Activated CD8-positive, alpha-beta memory T cell treated with anti-CD3 and anti-CD28 coated beads, Interleukin-2, amount 50 U/mL, for 48 hours (primary cell): Measurements from ENCODE around the gene TBXAS1.
A peak's percentile ranks its signal among the peaks of the same experiment; 100 is the strongest.
"Not testable (repeated sequence)": the region's sequence is repeated elsewhere in the genome, so short reads cannot be mapped to it uniquely, and the experiment has no call there.

Experiments used
- DNase-seq: peaks from one replicate; pipeline ENCODE4 v3.0.0-alpha.2; 2020

TBXAS1 gene

DNA sequence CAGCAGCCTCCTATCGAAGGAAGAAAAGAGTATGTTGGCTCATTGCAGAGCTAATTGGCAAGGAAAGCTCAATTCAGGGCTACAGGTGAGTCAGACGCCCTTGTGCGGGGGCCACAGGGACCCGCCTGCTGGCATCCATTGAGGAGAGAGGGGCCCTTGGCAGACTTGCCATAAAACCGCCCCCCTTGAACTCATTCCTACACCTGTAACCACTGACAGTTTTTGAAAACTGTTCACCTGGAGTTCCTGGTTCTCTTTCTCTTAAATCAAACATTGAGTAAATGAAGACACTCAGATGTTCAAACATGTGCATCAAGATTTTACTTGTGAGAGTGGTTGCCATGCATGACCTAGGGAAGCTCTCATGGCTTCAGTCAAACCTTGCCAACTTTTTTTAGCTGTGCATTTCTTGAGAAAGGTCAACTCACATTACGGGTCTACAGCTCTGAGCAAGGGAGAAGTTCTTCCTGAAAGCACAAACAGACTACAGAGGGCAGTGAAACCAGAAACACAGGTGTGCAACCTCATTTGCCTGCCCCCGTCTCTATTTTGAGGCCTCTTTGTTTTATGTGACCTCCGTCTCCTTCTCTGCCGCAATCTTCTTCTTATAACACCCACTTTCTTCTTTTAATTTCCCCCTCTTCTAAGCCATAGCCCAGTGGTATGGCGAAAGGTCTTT, 87.8 kb downstream of the TBXAS1 start:
- peak; percentile 63 for DNase-seq

DNA sequence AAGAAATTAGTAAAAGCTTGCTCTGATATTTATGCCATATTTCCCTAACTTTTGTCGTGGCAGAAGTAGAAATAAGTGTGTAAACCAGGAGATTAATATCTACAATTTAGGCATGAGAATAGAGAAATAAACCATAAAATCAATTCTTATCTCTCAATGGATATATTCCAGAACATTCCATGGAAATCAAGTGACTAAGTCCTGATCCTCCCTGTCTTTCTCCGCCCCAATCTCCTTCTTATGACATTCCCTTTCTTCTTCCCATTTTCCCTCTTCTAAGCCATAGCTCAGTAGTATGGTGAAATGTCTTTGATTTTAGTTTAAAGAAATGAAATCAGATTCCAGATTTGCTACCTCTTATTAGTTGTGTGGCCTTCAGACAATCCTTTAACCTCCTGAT, 88.8 kb downstream of the TBXAS1 start:
- DNase-seq, result no peak

DNA sequence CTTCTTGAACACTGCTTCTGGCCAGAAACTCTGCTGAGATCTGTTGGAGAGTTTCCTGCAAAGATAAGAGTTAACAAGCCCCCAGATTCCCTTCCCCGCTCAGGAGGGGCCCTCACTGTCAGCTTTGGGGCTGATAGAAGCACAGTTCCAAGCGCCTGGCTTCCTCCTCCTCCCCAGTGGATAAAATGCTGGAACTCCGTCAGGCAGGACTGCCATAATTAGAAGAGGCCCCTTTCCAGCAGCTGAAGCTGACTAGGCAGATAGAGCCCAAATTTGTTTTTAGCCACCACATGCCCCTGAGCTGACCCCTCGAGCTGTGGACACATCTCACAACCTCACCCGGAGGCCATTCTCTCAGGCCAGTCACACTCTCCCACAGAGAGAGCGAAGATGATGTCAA, 89.4 kb downstream of the TBXAS1 start:
- DNase-seq, result no peak

DNA sequence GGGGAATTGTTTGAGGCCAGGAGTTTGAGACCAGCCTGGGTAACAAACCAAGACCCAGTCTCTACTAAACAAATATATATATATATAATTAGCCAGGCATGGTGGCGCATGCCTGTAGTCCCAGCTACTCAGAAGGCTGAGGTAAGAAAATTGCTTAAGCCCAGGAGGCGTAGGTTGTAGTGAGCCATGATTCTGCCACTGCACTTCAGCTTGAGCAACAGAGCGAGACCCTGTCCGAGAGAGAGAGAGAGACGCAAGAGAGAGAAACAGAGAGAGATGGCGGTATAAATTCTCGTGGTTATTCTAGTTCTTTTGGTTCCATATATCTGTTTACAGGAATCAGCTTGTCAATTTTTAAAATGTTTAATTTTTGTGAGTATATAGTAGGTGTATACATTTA, 94.0 kb downstream of the TBXAS1 start:
- DNase-seq, result no peak

DNA sequence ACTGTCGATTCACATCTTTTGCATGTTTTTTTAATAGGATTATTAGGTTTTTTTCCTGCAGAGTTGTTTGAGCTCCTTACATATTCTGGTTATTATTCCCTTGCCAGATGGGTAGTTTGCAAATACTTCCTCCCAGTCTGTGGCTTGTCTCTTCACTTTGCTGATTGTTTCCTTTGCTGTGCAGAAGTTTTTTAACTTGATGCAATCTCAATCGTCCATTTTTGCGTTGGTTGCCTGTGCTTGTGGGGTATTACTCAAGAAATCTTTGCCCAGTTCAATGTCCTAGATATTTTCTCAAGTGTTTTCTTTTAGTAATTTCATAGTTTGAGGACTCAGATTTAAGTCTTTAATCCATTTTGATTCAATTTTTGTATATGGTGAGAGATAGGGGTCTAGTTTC, 95.4 kb downstream of the TBXAS1 start:
- no peak for DNase-seq

DNA sequence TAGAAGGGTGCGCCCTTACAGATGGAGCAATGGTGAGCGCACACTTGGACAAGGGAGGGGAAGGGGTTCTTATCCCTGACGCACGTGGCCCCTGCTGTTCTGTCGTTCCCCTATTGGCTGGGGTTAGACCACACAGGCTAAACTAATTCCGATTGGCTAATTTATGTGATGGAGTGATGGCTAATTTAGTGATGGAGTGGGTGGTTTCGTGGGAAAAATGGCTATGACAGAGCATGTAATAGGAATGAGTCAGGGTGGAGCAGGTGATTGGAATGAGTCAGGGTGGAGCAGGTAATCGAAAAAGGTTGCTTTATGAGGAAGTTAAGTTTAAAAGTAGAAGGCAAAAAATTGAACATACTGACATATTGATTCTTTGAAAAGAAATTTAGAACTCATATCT, 100.2 kb downstream of the TBXAS1 start:
- DNase-seq, result not testable (repeated sequence)

DNA sequence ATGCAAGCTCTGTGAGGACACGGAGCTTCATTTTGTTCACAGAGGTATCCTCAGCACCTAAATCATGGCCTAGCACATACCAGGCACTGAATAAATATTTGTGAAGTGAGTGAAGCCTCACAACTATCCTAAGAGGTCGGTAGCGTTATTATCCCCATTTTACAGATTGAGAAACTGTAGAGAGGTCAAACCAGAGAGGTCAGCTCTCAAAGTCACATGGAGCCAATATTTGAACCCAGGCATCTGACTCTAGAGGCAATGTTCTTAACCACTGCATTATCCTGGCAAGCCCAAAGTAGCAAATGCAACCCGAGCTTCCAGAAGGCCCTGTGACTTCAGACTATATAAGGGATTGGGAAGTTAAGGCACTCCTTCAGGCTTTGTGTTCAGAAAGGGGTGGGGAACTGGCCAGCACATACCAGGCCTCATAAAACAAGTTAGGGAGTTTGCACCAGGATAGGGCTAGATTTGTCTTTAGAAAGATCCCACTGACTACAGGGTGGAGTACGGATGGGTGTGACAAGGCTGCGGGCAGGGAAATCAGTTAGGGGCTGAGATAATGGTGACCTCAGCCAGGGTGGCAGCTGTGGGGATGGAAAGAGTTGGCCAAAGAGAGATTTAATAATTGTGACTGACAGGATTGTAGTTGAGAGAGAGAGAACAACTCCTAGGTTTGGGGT, 101.4 kb downstream of the TBXAS1 start:
- no peak for DNase-seq

DNA sequence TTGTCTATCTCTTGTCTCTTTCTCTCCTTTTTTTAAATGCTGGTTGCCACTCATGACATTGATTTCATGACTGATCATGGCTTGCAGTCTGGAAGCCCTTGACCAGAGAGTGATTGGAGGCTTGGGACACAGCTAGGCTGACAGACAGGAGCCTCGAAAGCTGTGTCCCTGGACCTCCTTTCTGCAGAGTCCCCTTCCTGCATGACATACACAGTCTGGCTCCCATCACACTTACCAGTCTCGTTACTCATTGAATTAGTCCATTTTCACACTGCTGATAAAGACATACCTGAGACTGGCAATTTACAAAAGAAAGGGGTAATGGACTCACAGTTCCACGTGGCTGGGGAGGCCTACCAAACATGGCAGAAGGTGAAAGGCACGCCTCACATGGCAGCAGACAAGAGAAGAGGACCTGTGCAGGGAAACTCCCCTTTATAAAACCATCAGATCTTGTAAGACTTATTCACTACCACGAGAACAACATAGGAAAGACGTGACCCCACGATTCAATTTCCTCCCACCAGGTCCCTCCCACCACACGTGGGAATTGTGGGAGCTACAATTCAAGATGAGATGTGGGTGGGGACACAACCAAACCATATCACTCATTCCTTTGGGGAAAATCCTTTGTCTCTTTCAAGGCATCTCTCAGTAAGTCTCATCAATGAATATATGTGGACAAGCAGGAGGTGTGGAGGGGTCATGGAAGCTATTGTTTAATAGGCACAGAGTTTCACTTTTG, 102.3 kb downstream of the TBXAS1 start:
- DNase-seq, result no peak

DNA sequence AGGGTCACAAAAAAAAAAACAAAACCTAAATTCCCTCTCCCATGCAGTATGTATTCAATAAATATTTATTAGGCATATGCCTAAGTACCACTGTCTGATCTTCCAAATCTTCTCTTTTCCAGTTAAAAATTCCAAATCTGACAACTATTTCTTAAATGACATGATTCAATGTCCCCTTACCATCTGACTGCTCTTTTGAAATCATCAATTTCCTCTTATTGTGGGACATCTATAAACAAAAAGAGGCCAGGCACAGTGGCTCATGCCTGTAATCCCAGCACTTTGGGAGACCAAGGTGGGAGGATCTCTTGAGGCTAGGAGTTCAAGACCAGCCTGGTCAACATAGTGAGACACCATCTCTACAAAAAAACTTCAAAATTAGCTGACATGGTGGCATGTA, 103.5 kb downstream of the TBXAS1 start:
- no peak for DNase-seq

DNA sequence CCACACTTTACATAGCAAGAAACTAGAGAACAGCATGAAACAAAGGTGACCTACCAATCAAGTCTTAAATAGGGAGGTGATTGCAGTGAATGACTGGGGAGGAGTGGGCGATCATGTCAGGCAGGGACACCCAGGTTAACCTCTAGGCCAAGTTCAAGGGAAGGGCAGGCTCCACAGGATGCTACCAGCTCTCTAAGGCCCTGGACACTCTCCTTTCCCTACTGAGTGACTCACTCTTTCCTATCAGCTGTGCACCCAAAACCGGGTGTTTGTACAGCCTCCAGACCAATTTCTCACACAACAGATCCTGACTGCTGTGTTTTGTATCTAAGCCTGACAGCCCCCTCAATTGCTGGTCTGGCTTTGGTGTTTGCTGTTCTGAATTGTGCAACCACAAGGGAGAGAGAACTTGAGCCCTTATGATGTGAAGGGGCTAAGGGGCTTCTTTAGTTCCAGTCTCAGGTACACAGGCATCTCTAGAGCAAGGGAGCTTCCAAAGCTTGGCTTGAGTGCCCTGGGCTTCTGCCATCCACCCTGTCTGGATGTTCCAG, 107.8 kb downstream of the TBXAS1 start:
- DNase-seq, result no peak

DNA sequence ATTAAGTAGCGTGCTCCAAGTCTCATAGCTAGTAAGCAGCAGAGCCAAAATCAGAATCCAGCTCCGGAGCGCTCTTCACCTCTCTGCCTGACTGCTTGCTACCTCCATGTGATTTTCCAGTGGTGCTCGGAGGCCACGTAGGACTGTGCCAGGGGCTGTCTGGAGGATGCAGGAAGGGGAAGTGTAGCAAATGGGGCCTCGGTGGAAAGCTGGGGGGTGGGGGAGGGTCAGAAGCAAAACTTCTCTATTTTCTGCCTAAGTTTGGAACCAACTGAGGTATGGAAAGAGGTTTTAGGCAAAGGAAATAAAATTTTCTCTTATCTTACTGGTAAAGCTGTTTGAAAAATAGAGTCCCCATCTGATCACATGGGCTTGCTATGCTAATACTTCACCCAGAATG, 108.7 kb downstream of the TBXAS1 start:
- no peak for DNase-seq

DNA sequence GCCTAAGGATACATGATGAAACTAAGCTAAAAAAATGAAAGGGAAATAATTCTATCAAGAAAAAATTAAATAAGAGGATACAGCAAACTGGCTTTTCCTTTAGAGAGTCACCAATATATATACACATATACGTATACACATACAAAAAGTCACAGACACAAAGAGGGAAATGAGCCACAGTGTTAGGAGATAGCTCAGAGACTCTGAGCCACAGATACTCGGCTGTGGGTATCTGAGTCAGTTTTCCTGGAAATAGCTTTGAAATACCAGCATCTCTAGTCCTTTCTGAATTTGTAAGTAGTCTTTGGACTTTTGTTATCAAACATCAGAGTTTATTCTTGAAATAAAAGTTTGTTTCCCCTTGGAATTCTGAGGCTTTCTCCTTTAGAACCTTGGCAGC, 111.8 kb downstream of the TBXAS1 start:
- no peak for DNase-seq

DNA sequence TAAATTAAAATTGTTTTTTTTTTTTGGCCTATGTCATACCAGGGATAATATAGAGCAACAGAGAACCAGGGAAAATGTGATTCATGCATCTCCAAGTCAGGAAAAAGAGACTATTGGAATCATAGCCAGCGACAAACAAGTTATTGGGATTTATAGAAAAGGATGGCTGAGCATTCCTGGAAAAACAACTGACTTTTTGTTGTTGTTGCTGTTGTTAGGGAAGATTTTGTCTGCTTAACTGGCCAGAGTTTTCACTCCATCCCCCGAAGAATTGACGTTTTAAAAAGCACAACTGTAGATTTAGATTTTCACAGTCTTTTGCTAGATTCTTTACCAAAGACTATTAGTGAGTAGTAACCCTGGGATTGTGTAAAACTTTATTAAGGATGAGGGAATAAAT, 112.4 kb downstream of the TBXAS1 start:
- DNase-seq, result no peak

DNA sequence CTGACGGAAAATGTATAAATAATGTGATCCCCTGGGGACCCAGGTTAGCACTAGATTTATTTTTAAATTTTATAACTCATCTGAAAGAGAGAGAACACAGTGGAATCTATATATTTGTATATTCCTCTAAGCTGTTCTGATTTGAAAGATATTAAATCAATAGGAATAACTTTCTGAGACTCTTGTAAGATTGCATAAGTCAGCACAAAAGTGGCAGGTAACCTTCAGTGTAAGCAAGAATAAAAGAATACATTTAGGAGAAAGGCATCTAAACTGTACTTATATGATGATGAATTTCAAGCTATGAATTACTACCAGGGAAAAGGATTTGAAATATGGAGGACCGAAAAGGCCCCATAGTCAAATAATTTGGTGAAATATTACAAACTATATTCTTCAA, 112.8 kb downstream of the TBXAS1 start:
- DNase-seq, result no peak

DNA sequence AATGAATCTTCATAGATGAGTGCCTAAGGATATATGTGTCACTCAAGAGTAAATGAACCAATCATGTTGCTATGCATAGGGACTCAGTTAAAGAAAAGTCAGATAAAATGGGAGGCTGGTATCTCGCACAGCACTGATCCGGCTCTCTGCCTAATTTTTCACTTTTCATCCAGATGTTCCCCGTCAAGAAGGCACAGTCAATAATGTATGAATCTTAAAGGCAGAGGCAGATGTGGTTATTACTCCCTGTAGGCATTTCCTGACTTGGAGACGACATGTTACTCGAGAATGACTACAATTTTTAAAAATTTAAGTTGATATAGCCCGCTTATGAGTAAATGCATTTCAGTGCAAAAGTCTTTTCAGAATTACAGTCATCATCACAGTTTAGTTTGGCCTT, 113.6 kb downstream of the TBXAS1 start:
- DNase-seq, result no peak

DNA sequence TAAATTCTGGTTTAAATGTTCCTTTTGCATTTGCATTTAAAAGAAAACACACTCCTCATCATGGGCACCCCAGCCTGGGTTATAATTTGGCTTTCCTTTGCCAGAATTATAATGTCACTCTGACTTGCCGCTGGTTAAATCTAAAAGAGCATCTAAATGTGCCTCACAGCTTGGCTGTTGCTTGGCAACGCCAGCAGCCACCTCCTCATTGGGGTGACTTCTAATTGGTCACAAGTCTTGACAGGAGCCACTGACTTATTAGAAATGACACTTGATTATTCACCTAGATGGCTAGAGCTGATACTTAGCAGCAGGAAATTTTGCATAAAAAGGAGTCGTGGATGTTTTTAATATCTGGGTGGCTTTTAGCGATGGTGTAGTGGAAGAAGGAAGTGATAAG, 114.3 kb downstream of the TBXAS1 start:
- no peak for DNase-seq

DNA sequence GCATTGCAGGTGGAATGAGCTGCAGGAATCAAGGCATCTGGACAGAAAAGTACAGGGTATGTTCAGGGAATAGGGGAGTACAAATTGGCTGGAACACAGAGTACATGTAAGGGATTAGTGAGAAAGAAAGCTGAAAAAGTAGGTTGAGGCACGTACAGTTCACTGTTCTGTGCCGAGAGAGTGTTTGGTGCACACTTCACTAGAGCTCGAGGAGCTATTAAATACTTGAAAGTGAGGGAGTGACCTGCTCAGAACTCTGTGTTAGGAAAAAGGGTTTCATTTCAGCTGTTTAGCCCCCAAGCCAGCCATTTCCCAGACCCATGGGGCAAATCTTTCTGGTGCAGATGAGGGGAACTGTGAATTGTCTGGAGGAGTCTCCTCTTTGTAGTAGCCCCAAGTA, 115.2 kb downstream of the TBXAS1 start:
- no peak for DNase-seq

DNA sequence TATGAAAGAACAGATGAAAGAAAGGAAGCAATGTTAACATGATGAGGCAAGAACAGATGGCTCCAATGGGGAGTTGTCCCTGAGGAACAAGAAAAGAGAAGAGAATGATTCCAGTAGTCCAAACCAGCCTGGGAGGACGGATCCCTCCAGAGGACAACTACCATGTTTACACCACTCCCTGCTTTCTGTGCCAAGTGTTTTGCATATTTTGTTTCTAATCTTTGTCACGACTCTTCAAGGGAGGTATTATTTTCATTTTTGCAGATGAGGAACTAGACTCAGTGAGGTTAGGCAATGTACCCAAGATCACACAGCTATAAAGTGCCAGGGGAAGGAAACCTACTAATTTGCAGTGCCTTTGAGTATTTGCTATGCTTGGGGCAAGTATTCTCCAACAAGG, 117.5 kb downstream of the TBXAS1 start:
- no peak for DNase-seq

DNA sequence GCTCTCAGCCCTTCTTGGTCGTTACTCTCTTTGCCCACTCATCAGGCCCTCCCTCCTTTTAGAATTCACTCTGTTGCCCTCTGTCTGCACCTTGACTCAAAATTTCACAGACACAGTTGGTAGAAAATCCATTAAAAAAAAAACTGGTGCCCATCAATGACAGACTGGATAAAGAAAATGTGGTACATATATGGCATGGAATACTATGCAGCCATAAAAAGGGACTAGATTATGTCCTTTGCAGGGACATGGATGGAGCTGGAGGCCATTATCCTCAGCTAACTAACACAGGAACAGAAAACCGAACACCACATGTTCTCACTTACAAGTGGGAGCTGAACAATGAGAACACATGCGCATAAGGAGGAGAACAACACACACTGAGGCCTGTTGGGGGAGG, 118.0 kb downstream of the TBXAS1 start:
- DNase-seq, result no peak

DNA sequence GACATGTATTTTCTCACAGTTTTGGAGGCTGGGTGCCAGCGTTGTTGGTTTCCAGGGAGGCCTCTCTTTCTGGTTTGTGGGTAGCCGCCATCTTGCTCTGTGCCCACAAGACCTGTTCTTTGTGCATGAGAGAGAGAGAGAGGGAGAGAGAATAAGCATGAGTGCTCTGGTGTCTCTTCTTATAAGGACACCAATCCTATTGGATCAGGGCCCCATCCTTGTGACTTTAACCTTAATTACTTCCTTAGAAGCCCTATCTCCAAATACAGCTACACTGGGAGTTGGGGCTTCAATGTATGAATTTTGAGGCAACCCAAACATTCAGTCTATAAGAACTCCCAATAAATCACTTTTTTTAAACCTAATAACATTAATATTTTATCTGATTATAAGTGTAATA, 119.1 kb downstream of the TBXAS1 start:
- no peak for DNase-seq

DNA sequence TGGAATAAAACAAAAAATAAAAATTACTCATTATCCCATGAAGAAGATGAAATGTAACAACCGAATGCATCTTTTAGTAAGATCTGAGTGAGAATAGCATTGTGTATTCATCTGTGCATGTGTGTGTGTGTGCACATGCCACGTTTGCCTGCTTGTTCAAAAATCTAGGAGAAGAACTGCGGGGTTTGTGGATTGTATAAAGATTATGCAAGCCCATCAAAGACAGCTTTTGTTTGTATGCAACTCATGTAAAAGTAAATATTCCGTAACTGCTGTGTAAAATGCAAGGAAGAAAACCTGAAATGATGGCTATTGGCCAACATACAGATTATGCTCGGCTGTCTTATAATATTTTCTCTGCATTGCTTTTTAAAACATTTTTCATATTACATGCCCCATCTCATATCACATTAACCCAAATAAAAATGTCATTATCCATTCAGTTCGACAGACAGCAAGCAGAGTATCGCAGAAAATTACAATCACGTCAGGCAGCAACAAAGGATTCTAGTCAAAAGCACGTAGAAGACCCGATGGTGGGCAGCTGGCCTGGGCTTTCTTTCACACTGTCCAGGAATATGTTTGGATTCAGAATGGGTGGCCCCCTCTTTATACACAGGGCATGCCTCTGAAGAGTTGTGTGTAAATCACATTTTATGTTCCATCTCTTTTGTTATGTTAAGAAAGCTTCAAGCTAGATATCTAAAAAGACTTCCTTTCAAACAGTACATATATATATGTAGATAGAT, 119.7 kb downstream of the TBXAS1 start:
- no peak for DNase-seq

DNA sequence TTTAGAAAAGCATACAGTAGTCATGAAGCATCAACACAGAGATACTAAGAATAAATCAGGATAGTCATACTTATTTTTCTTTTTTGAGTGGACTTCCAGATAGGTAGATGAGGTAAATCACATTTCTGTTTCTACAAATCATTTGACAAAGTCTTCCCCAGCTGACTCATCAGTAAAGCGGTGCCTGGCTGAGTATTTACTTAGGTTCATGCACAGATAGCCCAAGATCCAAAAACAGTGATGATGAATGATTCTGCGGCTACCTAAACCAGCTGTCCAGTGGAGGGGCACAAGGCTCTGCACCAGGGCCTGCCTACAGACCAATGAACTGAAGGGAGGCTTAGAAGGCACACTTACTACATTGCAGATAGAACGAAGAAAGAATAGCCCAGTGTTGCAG, 120.6 kb downstream of the TBXAS1 start:
- DNase-seq, result no peak

DNA sequence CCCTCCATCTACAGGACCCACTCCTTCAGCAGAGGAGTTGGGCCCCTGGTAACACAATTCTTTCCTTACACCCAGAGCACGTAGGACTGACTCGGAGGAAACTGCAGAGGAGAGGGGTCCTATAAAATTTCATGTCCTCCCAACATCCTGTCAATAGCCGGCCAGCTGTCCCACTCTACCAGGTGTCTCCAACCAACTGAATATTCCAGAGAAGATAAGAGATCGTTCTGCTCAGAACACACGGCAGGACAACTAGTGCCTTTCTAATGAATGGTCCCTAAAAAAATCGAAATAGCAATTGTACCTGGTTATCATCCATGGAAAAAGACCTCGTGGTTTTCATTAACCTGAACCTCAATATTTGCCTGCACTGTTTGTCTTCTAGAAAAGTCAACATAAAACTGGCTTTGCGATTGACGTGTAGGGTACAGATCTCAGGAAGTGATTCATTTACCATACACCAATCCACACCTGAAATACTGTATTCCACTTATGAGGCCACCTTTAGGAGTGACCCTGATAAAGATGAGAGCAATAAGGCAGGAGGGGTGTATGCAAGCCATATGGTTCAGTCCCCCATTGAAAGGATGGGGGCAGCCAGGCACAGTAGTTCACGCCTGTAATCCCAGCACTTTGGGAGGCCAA, 121.9 kb downstream of the TBXAS1 start:
- DNase-seq, result no peak
